Activated B cell treated with CpG ODN at 0.5 μM for 24 hours (primary cell): ENCODE data around the gene RBM47. TPM values are rescaled to one million over a fixed set of nuclear protein-coding genes. Genes with fewer than 3 reads are reported as not detected.

Experiments used
- ATAC-seq: fragments of 200-7000 bp; cut with Tn5 transposase; one replicate; pipeline ENCODE4 v1.10.0; 2021; ENCODE audit warnings: low read depth, mild to moderate bottlenecking, moderate library complexity
- CTCF ChIA-PET: fragments of 350-600 bp; sonication (Branson Sonifier 250); formaldehyde crosslinking; loops from one replicate; lab custom pipeline; 2021; ENCODE audit warnings: antibody characterized with exemption; lab: Charles Lee
- POLR2A ChIA-PET: fragments of 350-600 bp; sonication (Branson Sonifier 250); formaldehyde crosslinking; loops from one replicate; lab custom pipeline; 2021; ENCODE audit warnings: antibody characterized with exemption; lab: Charles Lee
- DNase-seq: peaks from one replicate; pipeline ENCODE4 v3.0.0; 2022
- H3K27ac Mint-ChIP-seq: one replicate; pipeline ENCODE4 v1.8.0; 2020; ENCODE audit warnings: mixed read lengths
- H3K27me3 Mint-ChIP-seq: one replicate; pipeline ENCODE4 v1.8.0; 2021; ENCODE audit warnings: mixed read lengths
- H3K36me3 Mint-ChIP-seq: one replicate; pipeline ENCODE4 v1.8.0; 2021; ENCODE audit warnings: low read depth, mixed read lengths
- H3K4me1 Mint-ChIP-seq: one replicate; pipeline ENCODE4 v1.8.0; 2021; ENCODE audit warnings: mixed read lengths
- H3K4me3 Mint-ChIP-seq: one replicate; pipeline ENCODE4 v1.8.0; 2020; ENCODE audit warnings: mild to moderate bottlenecking, mixed read lengths
- H3K9me3 Mint-ChIP-seq: one replicate; pipeline ENCODE4 v1.8.0; 2020; ENCODE audit warnings: mixed read lengths
- CTCF ChIP-seq: fragments of 200-600 bp; IDR thresholded peaks from one replicate; pipeline ENCODE4 v1.8.0; 2022; ENCODE audit warnings: antibody characterized with exemption, mild to moderate bottlenecking
- intact Hi-C: fragments of 100-400 bp; cut with micrococcal nuclease; formaldehyde crosslinking; loops from one replicate; pipeline ENCODE4 v1.15.1; 2024
- total RNA-seq: library from RNA; stranded (reverse); gene quantifications from 2 replicates; pipeline ENCODE4 v1.2.3, GENCODE V29; 2022

The RBM47 gene
- total RNA-seq, 1 donor from 2014 or later: 8.0 TPM

DNA sequence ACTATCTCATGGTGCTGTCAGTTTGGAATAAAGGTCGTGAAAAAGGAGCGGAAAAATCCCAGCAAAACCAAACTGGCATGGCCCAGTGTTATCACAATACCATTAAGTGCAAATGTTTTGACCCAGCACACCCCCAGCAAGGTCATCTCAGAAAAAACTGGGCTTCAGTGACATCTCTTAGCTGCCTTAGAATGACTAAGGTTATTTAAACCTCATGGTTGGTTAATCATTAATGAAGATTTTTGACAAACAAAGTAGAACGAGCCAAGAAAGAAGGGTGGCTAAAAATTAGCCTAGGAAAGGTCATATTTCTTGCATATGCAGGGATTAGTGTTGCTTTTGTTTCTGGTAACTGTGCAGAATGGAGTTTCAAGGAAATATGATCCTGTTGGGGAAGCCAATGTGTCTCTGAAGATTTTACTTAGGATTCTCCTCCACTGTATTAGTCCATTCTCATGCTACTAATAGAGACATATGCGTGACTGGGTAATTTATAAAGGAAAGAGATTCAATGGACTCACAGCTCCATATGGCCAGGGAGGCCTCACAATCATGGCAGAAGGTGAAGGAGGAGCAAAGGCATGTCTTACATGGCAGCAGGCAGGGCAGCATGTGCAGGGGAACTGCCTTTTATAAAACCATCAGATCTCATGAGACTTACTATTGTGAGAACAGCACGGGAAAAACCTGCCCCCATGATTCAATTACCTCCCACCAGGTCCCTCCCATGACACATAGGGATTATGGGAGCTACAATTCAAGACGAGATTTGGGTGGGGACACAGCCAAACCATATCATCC is 211.0 kb downstream of the RBM47 start:
- TF ChIP-seq CTCF: no peak
- H3K27ac Mint-ChIP-seq: no peak overlapping the region
- POLR2A ChIA-PET: no interaction called here
- H3K27me3 Mint-ChIP-seq: no peaks in the 10 kb centered on the region
- H3K4me3 Mint-ChIP-seq: no peak overlapping the region
- no peaks in the 10 kb centered on the region for H3K36me3 Mint-ChIP-seq
- no peak for DNase-seq
- ATAC-seq: no peak
- intact Hi-C loops: no loop called here
- no peaks in the 10 kb centered on the region for H3K4me1 Mint-ChIP-seq
- peaks cover 6% of the 10 kb centered on the region for H3K9me3 Mint-ChIP-seq
- CTCF ChIA-PET: no interaction called here

GRCh38 chr4:40417941-40418340 is 211.7 kb downstream of the RBM47 start:
- Mint-ChIP-seq H3K27me3 (no peaks in the 10 kb centered on the region), H3K9me3 (peaks cover 6% of the 10 kb centered on the region), H3K4me1 (no peaks in the 10 kb centered on the region), H3K4me3 (no peak overlapping the region), H3K27ac (no peak overlapping the region), H3K36me3 (no peaks in the 10 kb centered on the region)
- POLR2A ChIA-PET: no interaction called here
- intact Hi-C loops: no loop called here
- DNase-seq (no peak), ATAC-seq (no peak)
- TF ChIP-seq CTCF: no peak
- CTCF ChIA-PET: no interaction called here

DNA sequence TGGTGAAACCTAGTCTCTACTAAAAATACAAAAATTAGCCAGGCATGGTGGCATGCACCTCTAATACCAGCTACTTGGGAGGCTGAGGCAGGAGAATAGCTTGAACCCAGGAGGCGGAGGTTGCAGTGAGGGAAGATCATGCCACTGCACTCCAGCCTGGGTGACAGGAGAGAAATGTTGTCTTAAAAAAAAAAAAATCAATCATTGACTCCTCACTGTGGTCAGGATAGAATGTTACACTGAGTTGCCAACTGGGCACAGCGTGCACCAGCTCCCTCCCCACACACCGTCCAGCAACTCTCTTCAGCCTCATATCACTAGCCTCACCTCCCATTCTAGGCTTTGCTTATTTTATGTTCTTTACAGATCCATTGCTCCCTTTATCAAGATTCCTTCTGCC is 215.0 kb downstream of the RBM47 start:
- no peak for ATAC-seq
- Mint-ChIP-seq H3K27ac (no peak overlapping the region), H3K27me3 (no peaks in the 10 kb centered on the region), H3K36me3 (no peaks in the 10 kb centered on the region), H3K4me3 (no peak overlapping the region), H3K4me1 (no peaks in the 10 kb centered on the region), H3K9me3 (peaks cover 6% of the 10 kb centered on the region)
- POLR2A ChIA-PET: no interaction called here
- intact Hi-C loops: no loop called here
- DNase-seq: no peak
- no peak for TF ChIP-seq CTCF
- CTCF ChIA-PET: no interaction called here

GRCh38 chr4:40412866-40413795 is 216.5 kb downstream of the RBM47 start:
- no peak overlapping the region for H3K27ac Mint-ChIP-seq
- H3K4me3 Mint-ChIP-seq: no peak overlapping the region
- no peak for TF ChIP-seq CTCF
- DNase-seq (no peak), ATAC-seq (no peak)
- no peaks in the 10 kb centered on the region for H3K9me3 Mint-ChIP-seq
- intact Hi-C loops: no loop called here
- no peaks in the 10 kb centered on the region for H3K36me3 Mint-ChIP-seq
- CTCF ChIA-PET: interaction anchor here (1.0 kb wide), 1 partner anchor 19 kb away, joined by 3 read pairs; no protein-coding TSS in a partner anchor
- no peaks in the 10 kb centered on the region for H3K27me3 Mint-ChIP-seq
- no peaks in the 10 kb centered on the region for H3K4me1 Mint-ChIP-seq
- POLR2A ChIA-PET: no interaction called here

GRCh38 chr4:40412388-40412787 is 217.3 kb downstream of the RBM47 start:
- no peaks in the 10 kb centered on the region for H3K4me1 Mint-ChIP-seq
- ChIA-PET POLR2A (no interaction called here), CTCF (no interaction called here)
- intact Hi-C loops: no loop called here
- DNase-seq (no peak), ATAC-seq (no peak)
- no peak for TF ChIP-seq CTCF
- no peaks in the 10 kb centered on the region for H3K27me3 Mint-ChIP-seq
- H3K4me3 Mint-ChIP-seq: no peak overlapping the region
- no peak overlapping the region for H3K27ac Mint-ChIP-seq
- H3K9me3 Mint-ChIP-seq: peaks cover 4% of the 10 kb centered on the region
- peaks cover 4% of the 10 kb centered on the region for H3K36me3 Mint-ChIP-seq
